Measurements from ENCODE around the gene GCC2. TPM values are rescaled to one million over a fixed set of nuclear protein-coding genes. Genes with fewer than 3 reads are reported as not detected.

Gene GCC2
- total and polyA plus RNA-seq, 9 of the 15 experiments (the other 6 are each of a cell fraction or from before 2014, with no cell fraction given), result 11.4 to 35.7 (median 19.9) TPM

GRCh38 chr2:108460345-108461037 is 11.5 kb downstream of the GCC2 start (continued):
- TF ChIP-seq RBBP5 (IDR thresholded peaks at IDR 0.05; ENCODE audit: borderline replicate concordance, insufficient read depth, low read length, poor library complexity, severe bottlenecking), result no peak
- TF ChIP-seq RAD51 (IDR thresholded peaks at IDR 0.05; ENCODE audit: borderline replicate concordance, low read depth), result no peak
- no peak for TF ChIP-seq CHD7 (IDR thresholded peaks at IDR 0.05; ENCODE audit: low read depth, low read length)
- no peak for TF ChIP-seq RAD21 (CRISPR knock-in tag; conservative IDR thresholded peaks at IDR 0.05 in 1 of 2, IDR thresholded peaks at IDR 0.05 in 1 of 2)
- no peak for TF ChIP-seq ZNF79 (CRISPR knock-in tag; IDR thresholded peaks at IDR 0.05; ENCODE audit: low read depth)
- TF ChIP-seq ETV5 (CRISPR knock-in tag; IDR thresholded peaks at IDR 0.05; ENCODE audit: low read depth), result no peak
- no peak for TF ChIP-seq ZBTB2 (IDR thresholded peaks at IDR 0.05)
